GF-D8 (cell line): ENCODE measurements around the gene DDX1.

ENCODE experiments used
- DNase-seq: peaks from one replicate; lab custom pipeline; 2025; lab: John Stamatoyannopoulos, UW

Gene DDX1

DNA sequence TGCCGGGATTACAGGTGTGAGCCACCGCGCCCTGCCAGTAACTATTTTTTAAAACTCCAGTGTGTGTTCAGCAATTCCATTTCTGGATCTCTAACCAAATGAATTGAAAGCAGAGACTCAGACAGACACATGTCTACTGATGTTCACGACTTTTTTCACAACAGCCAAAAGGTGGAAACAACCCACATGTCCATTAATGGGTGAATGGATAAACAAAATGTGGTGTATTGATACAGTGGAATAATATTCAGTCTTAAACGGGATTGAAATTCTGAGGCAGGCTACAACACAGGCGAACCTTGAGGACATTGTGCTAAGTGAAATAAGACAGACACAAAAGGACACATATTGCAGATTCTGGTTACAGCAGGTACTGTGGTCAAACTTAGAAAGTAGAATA, 55.0 kb downstream of the DDX1 start:
- DNase-seq: no peak

DNA sequence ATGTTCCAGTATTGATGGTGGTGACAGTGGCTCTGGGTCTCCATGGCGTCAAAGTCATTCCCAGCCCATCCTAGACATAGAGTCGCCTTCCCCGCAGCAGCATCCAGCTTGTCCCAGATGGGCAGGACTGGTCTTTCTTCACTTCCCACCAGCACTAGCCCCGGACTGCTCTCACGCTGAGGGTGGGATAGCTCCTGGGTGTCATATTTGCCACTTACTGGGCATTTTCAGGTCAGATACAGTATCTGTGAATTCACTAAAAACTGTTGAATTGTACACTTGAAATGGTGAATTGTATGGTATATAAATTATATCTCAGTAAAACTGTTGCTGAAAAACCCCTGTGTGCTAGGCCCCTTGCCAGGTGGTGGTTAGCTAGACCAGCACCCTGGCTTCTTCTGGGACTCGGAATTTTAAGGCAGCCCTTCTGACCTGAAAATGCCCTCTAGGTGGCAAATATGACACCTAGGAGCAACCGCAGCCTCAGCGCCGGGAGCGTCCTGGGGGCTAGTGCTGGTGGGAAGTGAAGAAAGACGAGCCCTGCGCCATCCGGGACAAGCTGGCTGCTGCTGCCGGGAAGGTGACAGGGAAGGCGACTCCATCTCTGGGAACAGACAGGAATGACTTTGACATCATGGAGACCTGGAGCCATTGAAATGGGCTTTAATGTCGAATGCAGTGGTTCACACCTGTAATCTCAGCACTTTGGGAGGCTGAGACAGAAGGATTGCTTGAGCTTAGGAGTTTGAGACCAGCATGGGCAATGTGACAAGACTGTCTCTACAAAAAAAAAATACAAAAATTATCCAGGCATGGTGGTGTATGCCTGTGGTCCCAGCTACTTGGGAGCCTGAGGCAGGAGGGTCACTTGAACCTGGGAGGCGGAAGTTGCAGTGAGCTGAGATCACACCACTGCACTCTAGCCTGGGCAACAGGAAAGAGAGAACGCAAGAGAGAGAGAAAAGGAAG, 56.2 kb downstream of the DDX1 start:
- DNase-seq: no peak

DNA sequence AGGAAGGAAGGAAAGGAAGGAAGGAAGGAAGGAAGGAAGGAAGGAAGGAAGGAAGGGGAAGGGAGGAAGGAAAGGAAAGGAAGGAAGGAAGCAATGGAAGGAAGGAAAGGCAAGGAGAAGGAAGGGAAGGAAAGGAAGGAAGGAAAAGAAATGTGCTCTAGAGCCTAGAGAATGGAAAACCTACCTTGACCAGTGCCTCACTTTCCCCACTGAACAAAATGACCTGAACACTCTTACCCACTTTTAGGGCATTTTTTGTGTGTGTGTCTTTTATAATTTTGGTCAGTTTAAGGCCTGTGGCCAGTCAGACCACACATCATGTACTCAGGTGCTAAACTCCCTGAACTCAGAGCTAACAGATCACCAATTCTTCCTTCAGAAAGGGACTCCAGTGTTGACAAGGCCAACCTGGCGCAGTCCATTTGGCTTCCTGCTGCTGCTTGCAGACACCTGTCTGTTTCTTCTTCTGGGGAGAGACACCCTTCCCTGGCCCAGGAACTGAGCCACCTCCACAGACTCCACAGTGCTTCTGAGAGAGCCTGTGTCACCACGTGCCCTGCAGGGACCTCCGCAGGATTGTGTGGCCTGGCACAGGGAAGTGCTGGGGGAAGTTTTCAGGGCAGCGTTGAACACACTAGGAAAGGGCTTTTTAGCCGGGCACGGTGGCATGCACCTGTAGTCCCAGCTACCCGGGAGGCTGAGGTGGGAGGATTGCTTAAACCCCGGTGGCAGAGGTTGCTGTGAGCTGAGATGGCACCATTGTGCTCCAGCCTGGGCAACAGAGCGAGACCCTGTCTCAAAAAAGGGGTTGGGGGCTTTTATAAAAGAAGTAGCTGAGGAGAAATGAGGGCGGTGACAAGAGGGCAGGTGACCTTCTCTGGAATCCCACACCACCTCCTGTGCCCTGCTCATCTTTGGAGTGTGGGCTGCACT, 57.2 kb downstream of the DDX1 start:
- no peak for DNase-seq

DNA sequence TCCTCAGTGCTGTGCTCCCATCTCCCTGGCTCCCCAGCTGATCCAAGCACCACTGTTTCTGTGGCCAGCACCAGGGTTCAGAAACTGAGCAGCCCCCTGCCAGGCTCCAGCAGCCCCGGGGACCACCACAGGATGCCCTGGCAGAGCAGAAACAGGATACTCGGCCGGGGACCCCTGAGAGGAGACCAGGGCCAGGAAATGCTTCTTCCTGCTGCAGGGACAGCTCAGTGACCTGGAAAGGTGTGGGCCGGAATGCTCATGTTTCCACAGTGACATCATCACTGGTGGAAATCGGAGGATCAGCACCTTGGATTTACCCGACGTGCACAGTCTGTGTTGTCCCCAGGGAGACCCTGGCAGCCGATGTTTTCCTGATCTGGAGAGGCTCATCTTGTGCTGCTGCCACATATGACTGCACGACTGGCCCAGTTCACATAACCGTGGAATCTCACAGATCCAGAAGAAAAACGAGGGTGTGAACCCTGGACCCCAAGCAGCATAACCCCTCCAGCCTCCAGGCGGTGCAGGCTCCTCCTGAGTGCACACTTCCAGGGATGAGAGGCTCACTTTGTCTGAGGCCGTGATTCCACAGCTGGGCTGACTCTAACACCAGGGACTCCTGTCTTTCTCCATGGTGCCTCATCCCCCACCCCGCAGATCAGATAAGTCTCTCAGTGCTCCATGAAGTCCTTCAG, 58.0 kb downstream of the DDX1 start:
- DNase-seq: no peak

DNA sequence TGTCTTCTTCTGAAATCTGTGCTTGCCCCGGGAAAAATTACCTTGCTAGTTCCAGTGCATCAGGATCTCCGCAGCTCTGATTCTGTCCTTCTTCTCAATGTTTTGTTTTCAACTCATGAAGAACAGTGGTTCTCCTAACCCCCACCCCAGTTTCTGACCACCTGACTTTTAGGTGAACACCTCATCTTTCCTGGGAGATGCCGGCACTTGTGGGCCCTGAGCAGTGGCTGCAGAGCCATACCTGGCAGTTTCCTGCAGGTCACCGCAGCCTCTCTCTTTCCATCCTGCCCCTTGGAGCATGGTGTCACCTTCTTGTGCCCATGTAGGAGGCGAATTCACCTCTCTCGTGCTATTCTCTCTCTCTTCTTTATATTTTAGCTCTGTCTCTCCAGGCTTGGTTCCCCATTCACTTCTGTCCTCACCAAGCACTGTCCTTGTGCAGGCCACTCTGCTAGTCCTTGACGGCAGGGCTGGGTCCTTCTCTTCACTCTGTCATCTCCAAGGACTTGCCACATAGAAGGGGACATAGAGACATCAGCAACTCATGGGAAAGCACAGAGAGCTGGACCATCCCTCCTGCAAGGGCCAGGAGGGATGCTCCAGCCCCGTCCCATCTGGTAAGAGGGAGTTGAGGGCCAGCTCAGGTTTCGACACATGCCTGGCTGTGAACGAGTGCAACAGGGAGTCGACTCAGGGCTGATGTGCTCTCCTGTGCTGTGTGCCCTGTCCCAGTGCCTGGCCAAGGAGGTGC, 59.1 kb downstream of the DDX1 start:
- no peak for DNase-seq

DNA sequence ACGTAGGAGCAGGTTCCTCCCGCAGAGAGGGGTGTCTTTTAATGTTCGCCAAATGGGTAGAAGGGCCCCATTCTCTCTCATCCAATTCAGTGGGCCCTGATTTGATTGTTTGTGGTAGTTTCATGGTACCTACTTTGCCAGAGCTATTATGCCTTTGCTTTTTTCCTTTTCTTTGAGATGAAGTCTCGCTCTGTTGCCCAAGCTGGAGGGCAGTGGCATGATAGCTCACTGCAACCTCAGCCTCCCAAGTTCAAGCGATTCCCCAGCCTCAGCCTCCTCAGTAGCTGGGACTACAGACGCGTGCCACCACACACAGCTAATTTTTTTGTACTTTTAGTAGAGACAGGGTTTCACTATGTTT, 59.7 kb downstream of the DDX1 start:
- DNase-seq: no peak

DNA sequence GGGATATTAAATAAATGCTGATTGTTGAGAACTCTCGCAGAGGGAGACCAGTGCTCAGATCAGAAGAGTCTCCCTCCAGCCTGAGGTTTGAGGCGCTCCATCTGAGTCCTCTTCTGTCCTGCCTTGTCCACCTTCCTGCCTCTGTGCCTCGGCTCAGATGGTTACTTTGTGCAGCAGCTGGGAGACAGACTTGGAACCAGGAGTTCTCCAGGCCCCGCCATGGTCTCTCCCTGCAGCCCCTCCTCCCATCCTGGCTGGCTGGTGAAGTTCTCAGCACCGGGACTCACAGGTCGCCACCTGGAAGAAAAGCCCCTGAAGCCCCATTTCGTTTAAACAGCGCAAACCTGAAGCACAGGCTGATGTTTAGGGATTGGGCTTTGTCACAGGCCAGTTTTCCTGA, 60.6 kb downstream of the DDX1 start:
- DNase-seq: no peak

DNA sequence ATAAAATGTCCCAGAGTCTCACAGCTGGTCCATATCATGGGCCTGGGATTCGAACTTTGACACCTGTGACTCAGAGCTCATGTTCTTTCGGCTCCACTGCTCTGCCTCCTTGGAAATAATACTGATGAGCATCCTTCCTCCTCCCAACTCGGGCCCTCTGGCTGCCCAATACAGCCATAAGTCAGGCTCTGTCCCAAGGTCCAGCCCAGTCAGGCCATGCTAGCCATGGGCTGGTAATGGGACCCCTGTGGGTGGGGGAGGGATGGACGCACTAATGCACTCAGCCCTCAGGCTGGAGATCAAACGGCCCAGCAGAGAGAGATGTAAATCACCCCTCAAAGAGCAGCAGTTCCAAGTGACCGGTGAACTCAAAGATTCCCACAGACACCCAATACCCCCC, 61.1 kb downstream of the DDX1 start:
- DNase-seq: no peak

DNA sequence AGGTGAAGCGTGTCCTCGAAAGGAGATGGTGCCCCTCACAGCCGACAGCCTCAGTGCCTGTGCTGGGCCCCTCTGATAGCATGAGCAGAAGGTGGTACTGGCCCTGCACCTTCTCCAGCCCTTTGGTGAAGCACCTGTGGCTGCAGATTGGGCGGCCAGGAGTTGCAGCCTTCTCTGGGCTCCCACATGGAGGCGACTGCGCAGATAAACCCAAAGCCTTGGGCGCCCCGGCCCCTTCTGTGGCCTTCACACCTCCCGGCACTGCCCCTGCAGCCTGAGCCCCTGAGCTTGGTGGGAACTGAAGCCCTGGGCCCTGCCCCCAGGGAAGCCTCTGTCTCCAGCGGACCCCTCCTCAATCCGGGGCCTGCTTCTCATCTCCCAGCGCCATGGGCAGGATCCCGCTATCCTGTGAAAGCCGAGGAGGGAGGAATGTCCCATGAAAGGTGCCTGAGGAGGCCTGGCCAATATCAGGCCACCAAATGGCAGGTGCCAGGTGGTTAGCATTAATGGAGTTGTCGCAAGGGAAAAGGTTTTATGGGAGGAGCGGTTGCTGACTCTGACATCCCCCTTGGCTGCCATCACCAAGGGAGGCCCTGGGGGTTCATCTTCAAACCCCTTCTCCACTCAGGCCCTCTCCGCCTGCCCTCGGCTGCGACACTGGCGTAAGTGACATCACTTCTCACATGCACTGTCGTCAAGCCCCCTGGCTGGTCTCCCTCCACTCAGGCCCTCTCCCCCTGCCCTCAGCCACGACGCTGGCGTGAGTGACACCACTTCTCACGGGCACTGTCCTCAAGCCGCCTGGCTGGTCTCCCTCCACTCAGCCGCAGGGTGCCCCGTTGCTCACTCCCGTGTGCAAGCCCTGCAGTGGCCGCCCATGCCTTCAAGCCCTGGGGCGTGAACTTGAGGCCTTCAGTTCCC, 62.4 kb downstream of the DDX1 start:
- DNase-seq: no peak

DNA sequence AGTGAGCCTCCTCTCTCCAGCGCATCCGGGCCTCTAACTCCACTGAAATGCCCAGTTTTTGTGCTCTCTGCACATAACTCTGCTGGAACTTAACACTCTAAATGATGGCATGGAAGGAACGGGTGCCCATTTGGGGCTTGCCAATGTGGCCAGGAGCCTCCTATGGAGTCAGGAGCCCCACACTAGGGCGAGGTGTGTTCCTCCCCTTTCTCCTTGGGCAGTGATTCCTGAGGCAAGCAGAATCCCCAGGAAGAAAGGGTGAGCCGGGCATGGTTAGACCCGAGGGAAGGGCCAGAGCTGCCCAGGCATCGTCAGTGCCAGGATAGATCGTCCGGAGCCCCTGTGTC, 63.0 kb downstream of the DDX1 start:
- no peak for DNase-seq

DNA sequence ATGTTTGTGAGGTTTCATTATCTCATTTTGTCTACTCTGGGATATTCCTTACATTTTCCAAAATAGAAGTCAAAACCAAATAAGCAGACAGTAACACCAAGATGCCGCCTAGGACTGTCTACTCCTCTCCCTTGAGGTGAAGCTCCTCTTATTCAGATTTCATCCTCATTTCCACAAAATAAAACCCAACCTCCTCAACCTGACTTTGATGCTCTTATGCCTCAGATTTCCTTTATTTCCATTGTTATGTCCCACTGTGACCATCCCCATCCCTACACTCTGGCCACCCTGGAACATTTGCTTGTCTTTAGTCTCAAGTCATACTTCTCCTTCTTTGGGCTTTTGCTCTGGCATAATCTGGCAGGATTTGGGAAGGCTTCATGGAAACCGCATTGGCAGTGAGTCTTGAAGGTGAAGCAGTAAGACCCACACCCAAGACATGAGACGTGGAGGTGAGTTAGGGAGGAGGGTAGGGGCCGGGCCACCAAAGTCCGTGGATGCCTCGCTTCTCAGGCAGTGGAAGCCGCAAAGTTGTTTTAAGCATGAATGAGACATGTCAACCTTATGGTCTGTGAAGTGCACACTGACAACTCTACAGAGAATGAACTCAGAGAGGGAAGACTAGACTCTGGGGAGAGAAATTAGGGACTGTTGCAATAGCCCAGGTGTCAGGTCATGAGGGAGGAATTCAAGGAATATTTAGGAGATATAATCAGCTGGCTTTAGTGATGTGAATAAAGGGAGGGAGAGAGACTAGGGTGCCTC, 63.6 kb downstream of the DDX1 start:
- no peak for DNase-seq

DNA sequence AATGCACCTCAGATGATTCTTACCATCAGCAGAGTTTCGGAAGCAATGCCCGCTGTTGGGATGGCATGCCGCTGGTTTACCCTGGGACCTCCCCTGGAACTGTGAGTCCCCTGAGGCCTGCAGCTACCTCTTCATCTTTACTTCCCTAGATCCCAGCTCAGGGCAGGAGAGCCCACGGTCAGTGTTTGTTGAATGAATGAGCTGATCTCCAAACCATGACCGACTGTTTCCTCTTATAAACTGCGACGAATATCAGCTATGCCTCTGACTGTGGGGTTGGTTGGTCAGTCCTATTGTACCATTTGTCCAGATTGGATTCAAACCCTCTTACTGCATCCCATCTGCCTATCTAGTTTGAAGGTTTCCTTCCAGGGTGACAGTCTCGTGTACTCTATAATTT, 64.4 kb downstream of the DDX1 start:
- no peak for DNase-seq

DNA sequence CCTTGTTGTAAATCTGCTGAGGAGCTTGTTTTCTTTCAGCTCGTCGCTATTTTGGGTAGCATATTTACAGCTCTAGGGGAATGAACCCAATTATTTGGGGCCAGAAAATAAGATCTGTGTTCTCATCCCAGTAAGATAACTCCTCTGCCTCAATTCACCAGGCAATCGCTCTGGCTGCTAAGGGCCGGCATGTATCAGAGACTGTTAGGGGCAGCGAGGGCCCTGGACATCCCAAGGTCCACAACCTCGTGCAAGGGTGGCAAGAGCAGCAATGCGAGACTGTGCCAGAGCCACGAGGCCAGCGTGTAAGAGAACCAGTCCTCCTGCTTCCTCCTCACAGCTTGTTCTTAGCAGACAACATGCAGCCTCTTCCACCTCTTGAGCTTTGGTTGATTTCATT, 66.1 kb downstream of the DDX1 start:
- DNase-seq: no peak

DNA sequence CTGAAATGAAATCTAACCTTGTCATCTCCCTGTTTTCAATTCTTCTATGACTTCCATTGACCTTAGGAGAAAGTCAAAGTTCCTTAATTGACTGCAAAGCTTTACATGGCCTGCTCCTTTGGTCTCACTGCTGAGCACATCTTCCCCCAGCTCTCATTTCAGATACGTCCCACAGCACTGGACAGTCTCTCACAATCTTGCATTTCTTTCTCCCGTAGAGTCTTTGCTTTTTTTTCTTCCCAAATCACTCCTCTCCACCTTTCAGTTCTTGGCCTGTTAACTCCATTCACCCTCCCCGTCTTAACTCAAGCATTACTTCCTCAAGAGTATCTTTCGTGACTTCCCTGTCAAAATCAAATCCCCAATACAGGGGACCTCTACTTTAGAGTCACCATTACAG, 67.2 kb downstream of the DDX1 start:
- no peak for DNase-seq

DNA sequence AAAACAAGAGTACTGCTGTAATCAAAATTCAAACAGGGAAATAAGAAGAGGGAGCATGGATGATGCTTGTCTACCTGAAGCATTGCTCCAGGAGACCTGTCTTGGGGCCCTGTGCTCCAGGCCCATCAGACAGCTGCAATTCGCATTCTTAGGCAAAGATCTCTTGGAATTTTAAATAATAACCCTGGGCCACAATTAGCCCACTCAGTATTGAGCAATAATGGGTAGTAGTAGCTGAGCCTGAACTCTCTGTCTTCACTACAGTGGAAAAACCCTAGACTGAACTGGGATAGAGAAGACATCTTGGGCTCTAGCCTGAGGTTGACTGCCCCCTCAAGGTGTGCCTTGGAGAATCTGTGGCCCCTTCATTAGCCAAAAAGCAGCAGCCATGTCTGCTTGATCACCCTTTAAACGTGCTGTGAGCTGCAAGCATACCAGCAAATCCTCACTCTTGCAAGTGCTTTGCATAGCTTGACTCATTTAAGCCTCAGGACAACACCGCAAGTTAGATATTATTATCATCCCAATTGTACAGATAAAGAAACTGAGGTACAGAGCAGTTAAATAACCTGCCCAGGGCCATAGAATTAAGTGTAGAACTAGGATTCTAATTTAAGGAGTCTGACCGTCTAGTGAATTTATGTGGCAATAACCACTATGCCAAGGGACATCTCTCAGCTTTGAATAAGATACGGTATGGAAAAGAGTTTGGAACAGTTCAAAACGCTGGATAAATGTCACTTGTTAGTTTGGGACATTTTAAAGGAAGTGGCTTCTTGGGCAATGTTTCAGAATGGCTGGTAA, 69.0 kb downstream of the DDX1 start:
- no peak for DNase-seq

DNA sequence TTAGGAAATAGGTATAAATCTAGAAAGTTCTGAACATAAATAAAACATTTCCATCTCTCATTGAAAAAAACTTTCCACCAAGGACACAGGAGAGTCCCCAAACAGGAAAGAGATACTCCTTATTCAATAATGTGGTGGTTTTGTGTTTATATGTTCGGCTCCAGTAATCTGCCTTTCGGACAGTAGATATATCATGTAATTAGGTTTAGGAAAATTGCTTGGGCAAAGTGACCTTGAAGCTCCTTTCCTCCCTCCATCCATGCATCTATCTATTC, 69.6 kb downstream of the DDX1 start:
- DNase-seq: no peak

DNA sequence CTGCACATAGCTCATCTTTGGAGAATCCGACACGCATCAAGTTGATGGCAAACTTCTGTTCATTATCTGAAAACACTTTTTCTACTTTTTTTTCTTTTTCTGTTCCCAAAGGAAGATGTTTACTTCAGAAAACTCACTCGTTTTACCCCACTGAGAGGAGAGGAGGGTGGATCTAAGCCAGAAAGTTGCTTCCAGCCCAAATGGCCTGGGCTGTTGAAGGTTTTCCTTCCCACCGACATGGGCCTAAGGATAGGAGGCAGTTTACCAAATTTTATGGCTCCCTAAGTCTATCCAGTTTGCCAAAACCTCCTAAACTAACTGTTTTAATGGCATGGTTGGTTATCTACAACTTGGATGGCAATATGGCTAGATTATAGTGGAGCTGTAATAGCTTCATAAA, 70.4 kb downstream of the DDX1 start:
- DNase-seq: no peak

DNA sequence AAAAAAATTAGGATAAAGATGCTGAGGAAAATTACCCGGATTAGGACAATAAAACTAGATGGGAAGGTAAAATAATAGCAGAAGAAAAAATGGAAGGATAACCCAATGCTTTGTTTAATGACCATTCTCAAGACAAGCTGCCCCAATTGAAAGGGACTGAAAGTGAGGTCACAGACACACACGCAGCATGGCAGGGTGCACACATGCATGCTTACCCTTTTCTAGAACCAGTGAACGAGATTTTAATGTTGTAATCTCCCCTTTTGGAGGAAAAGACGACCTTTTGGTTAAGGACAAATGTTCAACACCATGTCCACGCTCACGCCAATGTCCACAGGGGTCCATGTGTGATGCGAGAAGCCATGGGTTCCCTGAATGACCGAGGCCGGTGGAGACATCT, 70.9 kb downstream of the DDX1 start:
- no peak for DNase-seq

DNA sequence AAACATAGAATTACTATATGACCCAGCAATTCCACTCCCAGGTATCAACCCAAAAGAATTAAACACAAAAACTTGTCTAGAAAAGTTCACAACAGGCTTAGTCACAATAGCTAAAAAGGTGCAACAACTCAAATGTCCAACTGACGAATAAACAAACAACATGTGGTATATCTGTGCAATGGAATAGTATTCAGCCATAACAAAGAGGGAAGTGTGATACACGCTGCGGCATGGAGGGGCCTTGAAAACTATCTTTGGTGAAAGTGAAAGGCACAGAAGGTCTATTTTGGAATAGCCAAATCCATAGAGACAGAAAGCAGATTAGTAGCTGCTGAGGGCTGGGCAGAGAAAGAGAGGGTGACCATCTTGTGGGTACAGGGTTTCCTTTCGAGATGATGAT, 72.1 kb downstream of the DDX1 start:
- DNase-seq: no peak
